Right cardiac atrium (tissue), 5 donors: Measurements from ENCODE around the gene LTO1. TPM values are rescaled to one million over a fixed set of nuclear protein-coding genes. Genes with fewer than 3 reads are reported as not detected.

Source experiments
- ATAC-seq, 2 donors: fragments of 200-7000 bp; cut with Tn5 transposase; one replicate each; pipeline versions ENCODE4 v1.8.0 to v1.9.1; 2020; ENCODE audit warnings: moderate library complexity in 2 of 2, mild to moderate bottlenecking in 1 of 2
- DNase-seq, 3 donors: peaks; one replicate each; pipeline ENCODE4 v3.0.0-alpha.2; 2020
- H3K27ac ChIP-seq: one replicate; pipeline ENCODE4 v1.5.1; 2013; ENCODE audit warnings: mild to moderate bottlenecking, low read length, control low read depth, moderate library complexity
- H3K27me3 ChIP-seq: one replicate; pipeline ENCODE4 v1.6.1; 2013; ENCODE audit not compliant: control insufficient read depth, insufficient read depth
- H3K4me1 ChIP-seq: one replicate; pipeline ENCODE4 v1.6.1; 2013; ENCODE audit warnings: low read length; ENCODE audit not compliant: control insufficient read depth, insufficient read depth
- H3K4me3 ChIP-seq: one replicate; pipeline ENCODE4 v1.5.1; 2013; ENCODE audit warnings: low read length, control low read depth
- H3K9me3 ChIP-seq: one replicate; pipeline ENCODE4 v1.6.1; 2013; ENCODE audit warnings: low read length; ENCODE audit not compliant: control insufficient read depth
- WGBS: extraction: QIAGEN DNeasy Blood & Tissue Kit; methylation state at CpG from one replicate; pipeline ENCODE4 v1.1.7; 2013; 5-methylcytosine and 5-hydroxymethylcytosine counted together
- intact Hi-C, 4 donors: fragments of 100-400 bp; cut with DNase I; formaldehyde crosslinking; loops; one replicate each; pipeline versions ENCODE4 v1.11.0 to v1.14.0; 2022 to 2023
- polyA plus RNA-seq: library from polyadenylated mRNA; stranded (reverse); fragments of 200-250 nt; gene quantifications from one replicate; pipeline ENCODE4 v1.2.3, GENCODE V29; 2013
- total RNA-seq, 4 donors: library from RNA; stranded (reverse); fragmentation: NEBNext Ultra II Directional; extraction: Animal tissue kit (Norgen Biotek cat#: 25700); gene quantifications; one replicate each; pipeline ENCODE4 v1.2.1, GENCODE V29; 2021
- donor health status: healthy with polysubstance abuse.
- donor health status: DM: no; HTN: yes; CAD: no.
- donor health status: DM: no; HTN: no; CAD: no.
- donor health status: DM: no; HTN: yes; CAD: no; lungs with severe emphysema.
- donor health status: DM: yes; HTN: yes; CAD: no.

Gene LTO1
- total and polyA plus RNA-seq, 5 donors, result 8.7 to 13.6 (median 10.5) TPM

DNA sequence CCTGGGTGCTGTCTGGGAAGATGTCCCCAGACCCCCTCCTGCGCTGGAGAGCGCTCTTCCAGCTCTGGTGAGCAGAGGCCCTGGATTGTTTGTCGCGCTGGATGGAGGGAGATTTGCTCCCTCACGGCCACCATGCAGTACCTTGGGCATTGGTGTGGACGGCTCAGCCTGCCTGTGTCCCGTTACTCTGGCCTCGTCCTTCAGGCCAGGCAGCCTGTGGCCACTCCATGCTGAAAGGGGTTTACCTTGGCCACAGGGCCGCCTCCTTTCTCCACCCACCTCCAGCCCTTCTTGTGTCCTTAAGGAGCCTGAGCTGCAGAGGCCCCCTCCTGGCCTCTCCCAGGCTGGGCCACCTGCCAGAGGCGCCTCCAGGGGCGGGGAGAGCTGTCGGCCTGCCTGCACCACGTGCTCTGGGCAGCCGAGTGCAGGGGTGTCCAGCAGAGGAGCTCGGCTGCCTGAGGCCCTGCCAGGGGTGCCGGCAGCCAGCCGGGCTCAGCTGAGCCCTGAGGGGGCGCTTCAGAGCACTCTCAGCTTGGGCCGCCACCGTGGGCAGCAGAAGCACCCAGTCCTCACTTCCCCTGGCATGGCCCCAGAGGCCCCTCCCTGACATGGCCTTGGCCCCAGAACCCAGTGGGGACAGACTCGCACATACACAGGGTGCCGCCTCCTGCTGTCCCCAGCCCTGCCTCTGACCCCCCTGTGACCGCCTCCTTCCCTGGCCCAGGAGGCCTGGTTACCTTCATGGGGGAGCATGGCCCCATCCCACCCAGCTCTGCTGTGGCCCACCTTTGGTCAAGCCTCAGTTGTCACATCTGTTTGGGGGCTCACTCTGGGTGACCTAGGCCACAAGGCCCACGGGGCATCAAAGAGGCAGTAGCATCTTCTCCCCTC is 30.8 kb downstream of the LTO1 start:
- ATAC-seq (peak; percentile 65 to 75), DNase-seq (peak; percentile 81 to 95 (median 91))
- Histone ChIP-seq H3K4me1 (peaks cover 3% of the 10 kb centered on the region), H3K27me3 (no peaks in the 10 kb centered on the region), H3K27ac (peak overlapping the region; percentile 25), H3K9me3 (no peaks in the 10 kb centered on the region), H3K4me3 (no peak overlapping the region)
- intact Hi-C loops, result loop anchor here (5.0 to 10.0 kb wide), 5 partner anchors 347 to 1180 kb away; partner anchors contain the start of genes MYEOV (in 1 of the 4) and PPP6R3 (in 1 of the 4)
- WGBS, result 30% methylated on average over 24 of the region's 24 CpGs

GRCh38 chr11:69643646-69644045 is 31.5 kb downstream of the LTO1 start:
- DNase-seq (no peak), ATAC-seq (no peak)
- Histone ChIP-seq H3K9me3 (no peaks in the 10 kb centered on the region), H3K4me1 (peaks cover 3% of the 10 kb centered on the region), H3K27me3 (no peaks in the 10 kb centered on the region), H3K27ac (no peak overlapping the region), H3K4me3 (no peak overlapping the region)
- 47% methylated on average over 27 of the region's 27 CpGs for WGBS
- intact Hi-C loops, result loop anchor here (5.0 to 10.0 kb wide), 5 partner anchors 346 to 1179 kb away; partner anchors contain the start of genes MYEOV (in 1 of the 4) and PPP6R3 (in 1 of the 4)

- Histone ChIP-seq H3K4me1 (peaks cover 3% of the 10 kb centered on the region), H3K9me3 (no peaks in the 10 kb centered on the region), H3K27ac (peak overlapping the region; percentile 54), H3K4me3 (peak overlapping the region; percentile 92), H3K27me3 (no peaks in the 10 kb centered on the region)
- intact Hi-C loops, result loop anchor here (5.0 to 10.0 kb wide), 5 partner anchors 346 to 1178 kb away; partner anchors contain the start of genes MYEOV (in 1 of the 4) and PPP6R3 (in 1 of the 4)
- DNase-seq, result peak; percentile 83 to 93 (median 91)
- ATAC-seq, result peak; percentile 69 to 72
- WGBS, result under 1% methylated on average over 81 of the region's 81 CpGs
Measured at GRCh38 chr11:69642913-69643632, 32.1 kb downstream of the LTO1 start.

DNA sequence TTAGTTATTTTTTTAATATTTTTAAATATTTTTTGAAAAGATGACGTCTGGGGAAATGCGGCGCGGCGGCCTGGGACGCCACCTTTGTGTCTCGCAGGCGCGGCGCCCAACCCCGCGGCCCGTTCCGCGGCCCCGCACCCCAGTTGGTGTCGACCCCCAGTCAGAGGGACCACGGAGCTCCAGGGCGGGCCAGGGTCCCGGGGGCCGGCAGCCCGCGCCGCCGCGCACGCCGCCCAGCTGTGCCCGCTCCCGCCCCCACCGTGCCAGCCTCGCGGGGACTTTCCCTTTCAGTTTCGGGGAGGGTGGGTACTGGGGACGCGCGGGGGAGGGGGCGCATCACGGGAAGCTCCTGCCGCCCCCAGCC is 32.6 kb downstream of the LTO1 start:
- intact Hi-C loops, result loop anchor here (5.0 to 10.0 kb wide), 5 partner anchors 345 to 1178 kb away; partner anchors contain the start of genes MYEOV (in 1 of the 4) and PPP6R3 (in 1 of the 4)
- ATAC-seq (no peak), DNase-seq (peak in 2 of 3 donors; percentile 72 to 82)
- under 1% methylated on average over 40 of the region's 40 CpGs for WGBS
- no peaks in the 10 kb centered on the region for H3K27me3 ChIP-seq
- peak overlapping the region; percentile 67 for H3K27ac ChIP-seq
- peaks cover 3% of the 10 kb centered on the region for H3K4me1 ChIP-seq
- peak overlapping the region; percentile 92 for H3K4me3 ChIP-seq
- no peaks in the 10 kb centered on the region for H3K9me3 ChIP-seq

DNA sequence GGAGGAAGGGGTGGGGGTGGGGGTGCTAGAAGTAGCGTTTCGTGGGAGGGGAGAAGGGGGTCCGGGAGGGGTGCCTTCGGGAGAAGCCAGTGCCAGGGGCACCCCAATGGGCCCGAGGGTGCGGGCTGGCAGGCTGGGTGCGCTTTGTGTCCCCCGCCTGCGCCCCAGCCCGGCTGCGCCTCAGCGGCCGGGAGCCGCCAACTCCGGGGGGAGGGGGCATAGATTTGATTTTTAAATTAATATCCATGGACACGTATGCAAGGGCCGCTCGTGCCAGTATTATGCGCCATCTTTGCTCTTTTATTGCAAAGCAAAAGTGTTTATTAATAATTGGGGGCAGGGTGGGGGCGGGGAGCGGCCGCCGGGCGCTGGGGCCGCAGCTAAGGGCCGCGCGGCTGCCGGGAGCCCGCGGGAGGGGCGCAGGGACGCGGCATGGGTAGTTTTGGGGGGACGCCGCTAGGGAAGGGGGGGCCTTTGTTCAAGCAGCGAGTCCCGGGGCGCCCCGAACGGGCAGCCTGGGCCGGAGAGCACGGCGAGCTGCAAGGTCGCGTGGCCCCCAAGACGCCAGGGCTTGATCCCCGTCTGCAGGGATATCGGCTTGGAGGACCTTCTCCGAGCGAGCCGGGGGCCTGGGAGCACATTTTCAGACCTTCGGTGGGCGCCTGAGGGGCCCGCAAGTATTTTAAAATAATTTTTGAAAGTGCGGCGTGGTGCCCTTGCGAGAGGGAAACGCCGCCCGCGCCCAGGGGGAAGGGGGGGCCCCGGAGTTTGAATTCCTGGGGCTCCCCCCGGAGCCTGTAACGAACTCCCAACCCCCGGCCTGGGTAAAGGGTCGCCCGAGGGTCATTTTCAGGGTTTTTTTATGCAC is 33.2 kb downstream of the LTO1 start:
- intact Hi-C loops, result loop anchor here (2.0 to 10.0 kb wide), 6 partner anchors 345 to 1177 kb away; partner anchors contain the start of genes MYEOV (in 1 of the 4) and PPP6R3 (in 1 of the 4)
- Histone ChIP-seq H3K4me3 (peak overlapping the region; percentile 92), H3K9me3 (no peaks in the 10 kb centered on the region), H3K27ac (peak overlapping the region; percentile 79), H3K27me3 (no peaks in the 10 kb centered on the region), H3K4me1 (peaks cover 3% of the 10 kb centered on the region)
- DNase-seq (peak in 1 of 3 donors; percentile 69), ATAC-seq (no peak)
- WGBS, result under 1% methylated on average over 68 of the region's 68 CpGs

DNA sequence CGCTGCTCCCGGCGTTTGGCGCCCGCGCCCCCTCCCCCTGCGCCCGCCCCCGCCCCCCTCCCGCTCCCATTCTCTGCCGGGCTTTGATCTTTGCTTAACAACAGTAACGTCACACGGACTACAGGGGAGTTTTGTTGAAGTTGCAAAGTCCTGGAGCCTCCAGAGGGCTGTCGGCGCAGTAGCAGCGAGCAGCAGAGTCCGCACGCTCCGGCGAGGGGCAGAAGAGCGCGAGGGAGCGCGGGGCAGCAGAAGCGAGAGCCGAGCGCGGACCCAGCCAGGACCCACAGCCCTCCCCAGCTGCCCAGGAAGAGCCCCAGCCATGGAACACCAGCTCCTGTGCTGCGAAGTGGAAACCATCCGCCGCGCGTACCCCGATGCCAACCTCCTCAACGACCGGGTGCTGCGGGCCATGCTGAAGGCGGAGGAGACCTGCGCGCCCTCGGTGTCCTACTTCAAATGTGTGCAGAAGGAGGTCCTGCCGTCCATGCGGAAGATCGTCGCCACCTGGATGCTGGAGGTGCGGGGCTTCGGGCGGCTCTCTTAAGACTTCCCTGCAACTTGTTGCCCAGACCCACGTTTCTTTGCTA is 34.1 kb downstream of the LTO1 start, which contains the start of gene CCND1:
CCND1 (plus strand) TSS at position 162 of the 587 bp plus-strand sequence; CDS start at position 320, 158 bp downstream.
- Histone ChIP-seq H3K9me3 (no peaks in the 10 kb centered on the region), H3K4me1 (no peaks in the 10 kb centered on the region), H3K4me3 (peak within 1 kb of the TSS; percentile 92), H3K27me3 (no peaks in the 10 kb centered on the region), H3K27ac (peak within 1 kb of the TSS; percentile 79)
- under 1% methylated on average over 49 of the region's 49 CpGs for WGBS
- intact Hi-C loops, result loop anchor here (2.0 to 10.0 kb wide), 6 partner anchors 344 to 1176 kb away; partner anchors contain the start of genes MYEOV (in 1 of the 4) and PPP6R3 (in 1 of the 4)
- ATAC-seq (peak; percentile 50 to 53), DNase-seq (peak; percentile 75 to 91 (median 88))

DNA sequence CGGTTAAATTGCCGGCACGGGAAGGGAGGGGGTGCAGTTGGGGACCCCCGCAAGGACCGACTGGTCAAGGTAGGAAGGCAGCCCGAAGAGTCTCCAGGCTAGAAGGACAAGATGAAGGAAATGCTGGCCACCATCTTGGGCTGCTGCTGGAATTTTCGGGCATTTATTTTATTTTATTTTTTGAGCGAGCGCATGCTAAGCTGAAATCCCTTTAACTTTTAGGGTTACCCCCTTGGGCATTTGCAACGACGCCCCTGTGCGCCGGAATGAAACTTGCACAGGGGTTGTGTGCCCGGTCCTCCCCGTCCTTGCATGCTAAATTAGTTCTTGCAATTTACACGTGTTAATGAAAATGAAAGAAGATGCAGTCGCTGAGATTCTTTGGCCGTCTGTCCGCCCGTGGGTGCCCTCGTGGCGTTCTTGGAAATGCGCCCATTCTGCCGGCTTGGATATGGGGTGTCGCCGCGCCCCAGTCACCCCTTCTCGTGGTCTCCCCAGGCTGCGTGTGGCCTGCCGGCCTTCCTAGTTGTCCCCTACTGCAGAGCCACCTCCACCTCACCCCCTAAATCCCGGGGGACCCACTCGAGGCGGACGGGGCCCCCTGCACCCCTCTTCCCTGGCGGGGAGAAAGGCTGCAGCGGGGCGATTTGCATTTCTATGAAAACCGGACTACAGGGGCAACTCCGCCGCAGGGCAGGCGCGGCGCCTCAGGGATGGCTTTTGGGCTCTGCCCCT is 34.7 kb downstream of the LTO1 start:
- ATAC-seq (no peak), DNase-seq (peak in 2 of 3 donors; percentile 78 to 82)
- no peaks in the 10 kb centered on the region for H3K27me3 ChIP-seq

DNA sequence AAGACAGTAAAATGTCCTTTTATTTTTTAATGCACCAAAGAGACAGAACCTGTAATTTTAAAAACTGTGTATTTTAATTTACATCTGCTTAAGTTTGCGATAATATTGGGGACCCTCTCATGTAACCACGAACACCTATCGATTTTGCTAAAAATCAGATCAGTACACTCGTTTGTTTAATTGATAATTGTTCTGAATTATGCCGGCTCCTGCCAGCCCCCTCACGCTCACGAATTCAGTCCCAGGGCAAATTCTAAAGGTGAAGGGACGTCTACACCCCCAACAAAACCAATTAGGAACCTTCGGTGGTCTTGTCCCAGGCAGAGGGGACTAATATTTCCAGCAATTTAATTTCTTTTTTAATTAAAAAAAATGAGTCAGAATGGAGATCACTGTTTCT is 35.3 kb downstream of the LTO1 start:
- Histone ChIP-seq H3K4me3 (no peak overlapping the region), H3K9me3 (no peaks in the 10 kb centered on the region), H3K27ac (no peak overlapping the region), H3K27me3 (no peaks in the 10 kb centered on the region), H3K4me1 (no peaks in the 10 kb centered on the region)
- WGBS, result 29% methylated on average over 9 of the region's 9 CpGs
- no peak for DNase-seq
- intact Hi-C loops, result loop anchor here (2.0 to 10.0 kb wide), 9 partner anchors 145 to 1175 kb away; partner anchors contain the start of genes MYEOV (in 2 of the 4) and PPP6R3 (in 1 of the 4)
- ATAC-seq, result no peak

More for the DNA sequence above, 34.7 kb downstream of the LTO1 start:
- intact Hi-C loops, result loop anchor here (2.0 to 10.0 kb wide), 6 partner anchors 343 to 1176 kb away; partner anchors contain the start of genes MYEOV (in 1 of the 4) and PPP6R3 (in 1 of the 4)
- Histone ChIP-seq H3K4me1 (no peaks in the 10 kb centered on the region), H3K27ac (no peak overlapping the region), H3K9me3 (no peaks in the 10 kb centered on the region), H3K4me3 (peak overlapping the region; percentile 92)
- 4% methylated on average over 43 of the region's 43 CpGs for WGBS
